Tibial artery (tissue), 4 donors: ENCODE data around the gene GALT.
A peak's percentile ranks its signal among the peaks of the same experiment; 100 is the strongest.

Experiments
- DNase-seq, 2 donors: peaks; one replicate each; pipeline ENCODE4 v3.0.0-alpha.2; 2019
- H3K27ac ChIP-seq, 2 donors: fragments of 200-600 bp; sonication (generic) in 1 of 2; 1 replicate in 1 of 2; 2 replicates in 1 of 2; pipeline ENCODE4 v1.5.1; 2018 to 2019; ENCODE audit warnings: mild to moderate bottlenecking in 1 of 2
- H3K27me3 ChIP-seq, 2 donors: fragments of 200-600 bp; sonication (generic) in 1 of 2; one replicate each; pipeline versions ENCODE4 v1.5.1 to v1.6.0; 2016 to 2019
- H3K36me3 ChIP-seq, 3 donors: fragments of 200-600 bp; sonication (generic) in 2 of 3; one replicate each; pipeline ENCODE4 v1.5.1; 2016 to 2019; ENCODE audit warnings: mild to moderate bottlenecking in 2 of 3
- H3K4me1 ChIP-seq, 4 donors: fragments of 200-600 bp; sonication (generic) in 2 of 4; 1 replicate in 3 of 4; 2 replicates in 1 of 4; pipeline ENCODE4 v1.5.1; 2016 to 2019
- H3K4me3 ChIP-seq, 2 donors: fragments of 200-600 bp; sonication (generic) in 1 of 2; 1 replicate in 1 of 2; 2 replicates in 1 of 2; pipeline ENCODE4 v1.5.1; 2018 to 2019; ENCODE audit warnings: mild to moderate bottlenecking in 2 of 2
- H3K9me3 ChIP-seq, 3 donors: fragments of 200-600 bp; sonication (generic) in 1 of 3; one replicate each; pipeline ENCODE4 v1.5.1; 2016 to 2019
- intact Hi-C: fragments of 100-400 bp; cut with DNase I; formaldehyde crosslinking; loops from one replicate; pipeline ENCODE4 v1.15.0; 2023; ENCODE audit warnings: low total_unique reads
- TF ChIP-seq, protein P1 (sequence below), 2 experiments: fragments of 200-600 bp in 1 of 2; fragments of 450-650 bp in 1 of 2; IDR thresholded peaks; one replicate each; pipeline ENCODE4 v1.5.1; 2017 to 2019; ENCODE audit warnings: antibody characterized with exemption in 2 of 2, mild to moderate bottlenecking in 1 of 2, moderate library complexity in 1 of 2

The GALT gene

DNA sequence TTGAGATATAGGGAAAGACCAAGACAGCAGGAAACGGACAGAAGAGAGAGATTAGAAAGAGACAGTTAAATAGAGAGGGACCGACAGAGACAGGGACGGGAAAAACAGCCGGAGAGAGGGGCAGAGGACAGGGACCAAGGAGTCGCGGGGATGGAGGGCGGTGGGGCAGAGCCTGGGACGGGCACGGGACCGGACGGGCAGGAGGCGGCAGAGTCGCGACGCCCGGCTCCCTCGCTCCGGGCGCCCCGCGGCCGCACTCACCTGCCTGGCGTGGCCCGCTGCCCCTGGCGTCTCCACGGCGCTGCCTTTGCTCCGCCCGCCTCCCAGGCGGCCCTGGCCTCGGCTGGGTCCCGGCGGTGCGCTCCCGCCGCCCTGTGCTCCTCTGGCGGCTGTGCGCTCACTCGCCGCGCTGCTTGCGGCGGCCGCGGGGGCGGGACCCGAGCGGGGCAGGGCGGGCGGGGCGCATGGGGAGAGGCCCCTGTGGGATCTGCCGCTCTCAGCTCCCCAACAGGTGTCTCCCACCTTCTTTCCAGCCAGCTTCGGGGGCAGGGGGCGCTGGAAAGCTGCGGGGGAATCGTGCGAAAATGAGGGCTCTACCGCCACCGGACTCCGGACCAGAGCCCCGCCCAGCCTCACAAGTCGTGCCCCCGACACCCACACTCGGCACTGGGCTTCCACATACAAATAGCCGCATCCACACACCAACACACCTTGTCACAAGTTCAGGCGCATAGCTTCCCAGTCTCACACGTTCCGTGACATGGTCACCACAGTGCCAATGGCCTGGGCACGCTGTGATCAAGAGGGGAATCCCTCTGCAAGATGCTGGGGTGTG, 17.6 kb upstream of the GALT start, which contains the start of gene ARID3C:
Gene ARID3C (minus strand): TSS at position 411 of the 835 bp plus-strand sequence. CDS start 1,052 bp downstream, outside the sequence.
- no peaks in the 10 kb centered on the region for H3K9me3 ChIP-seq
- peaks cover 5 to 70% of the 10 kb centered on the region in 2 donors for H3K27me3 ChIP-seq
- intact Hi-C loops: no loop called here
- TF ChIP-seq, protein P1, sequence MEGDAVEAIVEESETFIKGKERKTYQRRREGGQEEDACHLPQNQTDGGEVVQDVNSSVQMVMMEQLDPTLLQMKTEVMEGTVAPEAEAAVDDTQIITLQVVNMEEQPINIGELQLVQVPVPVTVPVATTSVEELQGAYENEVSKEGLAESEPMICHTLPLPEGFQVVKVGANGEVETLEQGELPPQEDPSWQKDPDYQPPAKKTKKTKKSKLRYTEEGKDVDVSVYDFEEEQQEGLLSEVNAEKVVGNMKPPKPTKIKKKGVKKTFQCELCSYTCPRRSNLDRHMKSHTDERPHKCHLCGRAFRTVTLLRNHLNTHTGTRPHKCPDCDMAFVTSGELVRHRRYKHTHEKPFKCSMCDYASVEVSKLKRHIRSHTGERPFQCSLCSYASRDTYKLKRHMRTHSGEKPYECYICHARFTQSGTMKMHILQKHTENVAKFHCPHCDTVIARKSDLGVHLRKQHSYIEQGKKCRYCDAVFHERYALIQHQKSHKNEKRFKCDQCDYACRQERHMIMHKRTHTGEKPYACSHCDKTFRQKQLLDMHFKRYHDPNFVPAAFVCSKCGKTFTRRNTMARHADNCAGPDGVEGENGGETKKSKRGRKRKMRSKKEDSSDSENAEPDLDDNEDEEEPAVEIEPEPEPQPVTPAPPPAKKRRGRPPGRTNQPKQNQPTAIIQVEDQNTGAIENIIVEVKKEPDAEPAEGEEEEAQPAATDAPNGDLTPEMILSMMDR (IDR thresholded peaks at IDR 0.05): no peak
- H3K4me3 ChIP-seq: peak within 1 kb of the TSS; percentile 40 to 54
- no peaks in the 10 kb centered on the region for H3K36me3 ChIP-seq
- DNase-seq: no peak
- no peak within 1 kb of the TSS for H3K27ac ChIP-seq
- peaks cover 0 to 19% (median 16%) of the 10 kb centered on the region in 4 donors for H3K4me1 ChIP-seq

DNA sequence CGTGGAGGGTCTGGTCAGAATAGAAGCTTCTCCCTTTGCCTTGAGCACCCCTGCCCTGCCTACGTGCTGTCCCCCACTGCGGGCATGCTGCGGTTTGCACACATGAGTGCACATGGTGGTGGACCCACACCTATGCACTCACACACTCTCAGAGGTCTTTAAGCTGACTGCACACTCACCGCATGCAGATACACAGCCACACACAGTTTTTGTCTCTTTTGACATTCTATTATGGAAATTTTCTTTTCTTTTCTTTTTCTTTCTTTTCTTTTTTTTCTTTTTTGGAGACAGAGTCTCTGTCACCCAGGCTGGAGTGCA, 17.0 kb upstream of the GALT start:
- intact Hi-C loops: no loop called here
- Histone ChIP-seq H3K27ac (no peak overlapping the region), H3K4me1 (peaks cover 0 to 16% (median 14%) of the 10 kb centered on the region in 4 donors), H3K36me3 (no peaks in the 10 kb centered on the region), H3K27me3 (peaks cover 5 to 64% of the 10 kb centered on the region in 2 donors), H3K9me3 (no peaks in the 10 kb centered on the region), H3K4me3 (no peak overlapping the region)
- TF ChIP-seq, protein P1 (IDR thresholded peaks at IDR 0.05): no peak
- DNase-seq: no peak

DNA sequence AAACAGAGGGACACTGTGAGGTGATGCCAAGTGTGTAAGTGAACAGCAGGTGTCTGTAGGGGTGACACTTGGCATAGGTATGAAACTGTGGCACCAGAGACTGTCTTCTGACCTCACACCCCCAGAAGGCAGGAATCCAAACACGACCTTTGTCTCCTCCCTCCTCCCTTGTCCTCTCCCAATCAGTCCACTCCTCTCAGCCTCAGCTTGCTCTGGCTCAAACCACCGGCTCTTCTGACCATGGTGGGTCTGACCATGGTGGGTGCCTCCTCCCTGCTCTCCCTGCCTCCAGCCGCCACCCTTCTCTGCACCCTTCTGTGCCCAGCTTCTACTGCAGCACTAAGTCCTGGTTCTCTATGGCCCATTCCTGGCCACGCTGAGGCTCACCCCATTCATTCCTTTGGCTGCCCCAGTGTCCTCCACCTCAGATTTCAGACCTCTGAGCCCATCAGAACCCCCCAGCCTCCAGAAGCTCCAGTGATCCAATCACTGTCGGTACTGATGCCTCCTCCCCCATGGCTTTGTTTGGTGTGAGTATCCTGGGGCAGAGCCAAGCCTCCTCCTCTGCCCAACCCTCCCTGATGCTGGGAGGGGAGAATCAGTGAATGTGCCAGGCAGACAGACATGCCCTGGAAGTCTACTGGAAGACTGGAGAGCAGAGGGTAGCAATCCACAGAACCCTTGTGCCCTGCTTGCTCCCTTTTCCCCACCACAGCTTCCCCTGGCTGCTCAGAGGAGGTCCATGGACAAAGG, 15.9 kb upstream of the GALT start:
- TF ChIP-seq, protein P1 (IDR thresholded peaks at IDR 0.05): no peak
- no peak overlapping the region for H3K4me3 ChIP-seq
- no peaks in the 10 kb centered on the region for H3K9me3 ChIP-seq
- intact Hi-C loops: no loop called here
- peaks cover 0 to 17% (median 16%) of the 10 kb centered on the region in 4 donors for H3K4me1 ChIP-seq
- peaks cover 5 to 53% of the 10 kb centered on the region in 2 donors for H3K27me3 ChIP-seq
- DNase-seq: no peak
- H3K27ac ChIP-seq: no peak overlapping the region
- H3K36me3 ChIP-seq: peaks cover 0 to 6% (median 0%) of the 10 kb centered on the region in 3 donors

DNA sequence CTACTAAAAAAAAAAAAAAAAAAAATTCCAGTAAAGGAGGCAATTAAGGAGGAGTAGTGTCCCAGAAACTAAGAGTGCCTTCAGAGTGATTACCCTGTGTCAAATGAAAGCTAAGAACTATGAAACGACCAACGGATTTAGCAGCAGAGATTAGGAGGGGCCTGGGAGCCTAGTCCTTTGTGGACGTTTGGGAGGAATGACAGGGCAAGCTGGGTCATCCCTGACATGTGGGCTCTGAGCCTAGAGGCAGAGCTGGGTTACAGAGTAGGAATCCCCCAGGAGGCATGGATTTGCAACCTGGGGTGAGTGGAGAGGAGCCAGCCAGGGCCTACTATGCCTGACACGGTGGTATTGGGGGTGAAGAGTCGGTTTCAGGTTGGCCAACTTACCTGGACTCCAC, 13.3 kb upstream of the GALT start:
- peaks cover 5 to 27% of the 10 kb centered on the region in 2 donors for H3K27me3 ChIP-seq
- TF ChIP-seq, protein P1 (IDR thresholded peaks at IDR 0.05): no peak
- no peak for DNase-seq
- no peaks in the 10 kb centered on the region for H3K9me3 ChIP-seq
- intact Hi-C loops: loop anchor here (2.0 kb wide), 1 partner anchor 20 kb away; the partner anchor contains the start of gene RPP25L
- peaks cover 0 to 35% (median 31%) of the 10 kb centered on the region in 4 donors for H3K4me1 ChIP-seq
- H3K36me3 ChIP-seq: peaks cover 0 to 7% (median 0%) of the 10 kb centered on the region in 3 donors
- no peak overlapping the region for H3K27ac ChIP-seq
- no peak overlapping the region for H3K4me3 ChIP-seq

DNA sequence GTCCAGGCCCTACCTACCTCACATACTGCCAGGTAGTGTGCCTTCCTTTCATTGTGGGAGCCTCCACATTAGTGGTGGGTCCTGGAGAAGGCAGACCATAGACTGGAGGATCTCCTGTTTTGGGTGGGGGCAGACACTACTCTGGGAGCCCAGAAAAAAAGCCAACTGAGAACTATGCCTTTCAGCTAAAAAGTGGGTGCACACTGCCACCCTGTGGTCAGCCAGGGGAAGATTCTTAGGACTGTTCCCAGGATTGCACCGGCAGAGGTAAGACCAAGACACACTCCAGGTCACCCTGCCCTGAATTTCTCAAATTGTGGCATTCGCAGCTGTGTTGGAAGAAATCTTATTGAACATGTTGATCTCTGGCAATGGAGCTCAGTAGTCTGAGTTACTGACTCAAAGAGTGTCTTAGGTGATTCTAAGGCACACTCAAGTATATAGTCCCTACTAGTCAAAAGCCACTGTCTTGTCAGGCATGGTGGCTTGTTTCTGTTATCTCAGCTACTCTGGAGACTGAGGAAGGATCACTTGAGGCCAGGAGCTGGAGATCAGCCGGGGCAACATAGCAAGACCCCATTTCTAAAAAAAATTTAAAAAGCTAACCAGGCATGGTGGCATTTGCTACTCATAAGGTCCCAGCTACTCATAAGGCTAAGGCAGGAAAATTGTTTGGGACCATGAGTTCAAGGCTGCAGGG, 12.5 kb upstream of the GALT start:
- intact Hi-C loops: loop anchor here (2.0 kb wide), 1 partner anchor 21 kb away; the partner anchor contains the start of gene RPP25L
- TF ChIP-seq, protein P1 (IDR thresholded peaks at IDR 0.05): peak; percentile 76 to 80

More for the DNA sequence above, 12.5 kb upstream of the GALT start:
- Histone ChIP-seq H3K9me3 (no peaks in the 10 kb centered on the region), H3K27me3 (peaks cover 5 to 20% of the 10 kb centered on the region in 2 donors), H3K27ac (no peak overlapping the region), H3K4me1 (peaks cover 0 to 34% (median 28%) of the 10 kb centered on the region in 4 donors), H3K4me3 (no peak overlapping the region), H3K36me3 (peaks cover 0 to 7% (median 0%) of the 10 kb centered on the region in 3 donors)
- DNase-seq: no peak
